GM18526 (cell line): ENCODE measurements around the gene TMPRSS6.

Experiments used
- POLR2A ChIP-seq: IDR thresholded peaks from 3 replicates; pipeline ENCODE4 v1.6.1; 2011; ENCODE audit not compliant: insufficient read length; ENCODE audit errors: extremely low read depth

TMPRSS6 gene

DNA sequence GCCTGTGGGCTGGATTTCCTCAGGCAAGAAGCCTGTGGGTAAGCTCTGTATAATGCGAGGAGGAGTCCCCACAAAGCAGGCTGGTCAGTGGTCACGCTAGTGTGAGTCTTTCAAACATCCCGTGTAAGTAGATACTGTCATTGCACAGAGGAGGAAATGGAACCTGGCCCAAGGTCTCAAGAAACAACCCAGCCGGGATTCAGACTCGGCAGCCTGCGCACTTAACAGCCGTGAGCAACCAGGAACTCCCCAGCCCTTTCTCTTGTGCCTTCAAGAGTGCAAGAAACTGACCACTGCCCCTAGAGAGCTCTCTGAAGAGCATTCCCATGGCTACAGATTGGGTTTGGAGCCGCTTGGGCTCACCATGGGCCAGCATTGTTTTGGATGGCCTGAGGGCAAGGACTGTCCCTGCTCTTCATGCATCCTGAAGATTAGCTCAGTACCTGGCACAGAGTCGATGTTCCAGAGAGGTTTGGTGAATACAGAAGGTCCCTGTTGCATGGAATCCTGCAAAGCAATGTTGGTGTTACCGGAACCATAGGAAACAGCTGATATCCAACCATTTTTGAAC lies 83.9 kb downstream of the TMPRSS6 start:
- no peak for TF ChIP-seq POLR2A

DNA sequence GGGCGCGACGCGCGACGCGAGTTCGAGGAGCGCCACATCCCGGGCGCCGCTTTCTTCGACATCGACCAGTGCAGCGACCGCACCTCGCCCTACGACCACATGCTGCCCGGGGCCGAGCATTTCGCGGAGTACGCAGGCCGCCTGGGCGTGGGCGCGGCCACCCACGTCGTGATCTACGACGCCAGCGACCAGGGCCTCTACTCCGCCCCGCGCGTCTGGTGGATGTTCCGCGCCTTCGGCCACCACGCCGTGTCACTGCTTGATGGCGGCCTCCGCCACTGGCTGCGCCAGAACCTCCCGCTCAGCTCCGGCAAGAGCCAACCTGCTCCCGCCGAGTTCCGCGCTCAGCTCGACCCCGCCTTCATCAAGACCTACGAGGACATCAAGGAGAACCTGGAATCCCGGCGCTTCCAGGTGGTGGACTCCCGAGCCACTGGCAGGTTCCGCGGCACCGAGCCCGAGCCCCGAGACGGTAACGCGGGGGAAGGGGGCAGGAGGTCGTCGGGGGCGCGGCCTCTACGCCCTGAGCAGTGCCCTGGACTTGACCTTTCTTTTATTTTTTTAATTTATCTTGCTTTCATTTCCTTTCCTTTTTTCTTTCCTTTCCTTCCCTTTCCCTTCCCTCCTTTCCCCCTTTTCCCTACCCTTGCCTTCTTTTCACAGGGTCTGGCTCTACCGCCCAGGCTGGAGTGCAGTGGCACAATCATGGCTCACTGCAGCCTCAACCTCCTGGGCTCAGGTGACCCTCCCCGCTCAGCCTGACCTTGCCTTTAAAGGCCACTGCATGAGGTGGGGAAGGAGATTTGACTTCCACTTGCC lies 85.0 kb downstream of the TMPRSS6 start:
- TF ChIP-seq POLR2A, result no peak

DNA sequence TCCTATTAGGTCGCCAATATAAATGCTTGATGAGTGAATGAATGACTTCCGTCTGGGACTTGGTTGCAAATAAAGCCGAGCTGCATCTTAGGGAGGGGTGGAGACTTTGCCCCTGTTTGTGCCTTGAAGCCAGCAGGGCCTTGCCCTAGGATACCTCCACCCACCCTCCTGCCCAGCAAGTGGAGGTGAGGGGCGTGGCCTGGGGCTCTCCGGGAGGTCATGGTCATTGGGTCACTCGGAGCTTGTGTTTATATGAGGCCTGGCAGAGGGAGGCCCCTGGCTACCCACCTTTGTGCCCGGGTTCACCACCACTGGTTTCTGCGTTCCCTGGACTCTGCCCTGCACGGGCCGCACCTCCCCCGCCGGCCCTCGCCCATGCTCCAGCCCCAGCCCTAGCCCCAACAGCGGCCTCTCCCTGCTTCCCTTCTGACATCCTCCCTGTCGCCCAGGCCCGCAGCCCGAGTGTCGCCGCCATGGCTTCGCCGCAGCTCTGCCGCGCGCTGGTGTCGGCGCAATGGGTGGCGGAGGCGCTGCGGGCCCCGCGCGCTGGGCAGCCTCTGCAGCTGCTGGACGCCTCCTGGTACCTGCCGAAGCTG lies 85.7 kb downstream of the TMPRSS6 start:
- TF ChIP-seq POLR2A, result no peak

DNA sequence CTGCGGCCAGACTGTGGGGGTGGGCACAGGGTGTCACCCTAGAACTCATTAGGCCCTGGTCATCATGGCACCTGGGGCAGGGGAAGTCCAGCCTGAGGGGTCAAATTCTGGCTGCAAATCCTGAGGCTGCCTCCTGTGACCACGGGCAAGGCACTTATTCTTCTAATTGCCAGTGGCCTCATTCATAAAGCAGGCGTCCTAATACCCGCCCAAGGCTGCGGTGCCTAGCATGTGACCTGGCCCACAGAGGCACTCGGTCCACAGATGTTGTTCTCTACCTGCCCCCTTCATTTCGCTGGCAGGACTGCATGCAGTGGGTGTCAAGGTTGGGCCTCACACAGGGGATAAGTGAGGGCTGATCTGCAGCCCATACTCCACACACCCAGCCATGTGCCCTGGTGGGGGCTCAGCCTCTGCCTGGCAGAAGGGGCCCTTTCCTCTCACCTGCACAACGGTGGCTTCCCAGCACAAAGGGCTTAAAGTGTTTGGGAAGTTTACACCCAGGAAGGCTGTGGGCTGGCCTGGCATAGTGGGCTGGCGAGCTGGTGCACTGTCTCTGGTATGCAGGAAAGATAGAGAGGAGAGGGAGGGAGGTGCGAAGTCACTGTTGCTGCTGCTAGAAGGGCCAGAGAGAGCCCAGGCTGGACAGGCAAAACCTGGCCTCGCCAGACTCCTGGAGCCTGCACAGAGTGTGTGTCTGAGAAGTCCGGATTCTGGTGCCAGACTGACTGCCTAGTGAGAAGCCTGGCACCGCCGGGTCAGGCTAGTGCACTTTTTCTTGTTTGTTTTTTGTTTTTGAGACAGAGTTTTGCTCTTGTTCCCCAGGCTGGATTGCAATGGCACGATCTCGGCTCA lies 86.8 kb downstream of the TMPRSS6 start:
- TF ChIP-seq POLR2A, result no peak

DNA sequence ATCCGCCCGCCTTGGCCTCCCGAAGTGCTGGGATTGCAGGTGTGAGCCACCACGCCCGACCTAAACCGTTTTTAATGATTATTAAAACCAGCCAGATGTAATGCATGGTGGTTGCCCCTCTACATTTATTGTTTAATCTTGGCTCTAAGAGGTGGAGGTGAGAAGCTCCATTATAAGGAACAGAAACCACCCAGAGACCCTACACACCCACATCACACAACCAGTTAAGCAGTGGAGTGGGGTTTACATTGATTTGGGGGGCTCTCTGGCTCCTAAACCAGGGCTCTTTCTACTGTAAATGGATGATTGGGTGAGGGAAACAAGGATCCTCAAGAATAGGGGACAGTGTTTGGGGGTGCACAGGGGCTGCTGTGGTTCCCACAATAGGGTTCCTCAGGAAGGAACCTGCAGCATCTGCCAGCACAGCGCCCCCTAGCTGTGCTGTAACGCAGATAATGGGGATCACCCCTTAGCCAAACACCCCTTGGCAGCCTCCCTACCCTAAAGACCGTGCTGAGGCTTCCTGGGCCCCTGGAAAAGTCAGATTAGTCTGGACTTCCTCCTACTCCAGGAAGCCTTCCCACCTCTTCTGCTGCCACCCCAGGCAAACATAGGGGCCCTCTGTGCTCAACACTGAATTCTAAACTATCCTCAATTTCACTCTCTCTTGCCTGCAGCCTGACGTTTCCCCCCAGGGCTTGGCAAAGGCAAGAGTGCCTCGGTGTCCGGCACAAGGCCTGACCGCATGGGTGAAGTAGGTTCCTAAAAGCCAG lies 87.6 kb downstream of the TMPRSS6 start:
- no peak for TF ChIP-seq POLR2A

DNA sequence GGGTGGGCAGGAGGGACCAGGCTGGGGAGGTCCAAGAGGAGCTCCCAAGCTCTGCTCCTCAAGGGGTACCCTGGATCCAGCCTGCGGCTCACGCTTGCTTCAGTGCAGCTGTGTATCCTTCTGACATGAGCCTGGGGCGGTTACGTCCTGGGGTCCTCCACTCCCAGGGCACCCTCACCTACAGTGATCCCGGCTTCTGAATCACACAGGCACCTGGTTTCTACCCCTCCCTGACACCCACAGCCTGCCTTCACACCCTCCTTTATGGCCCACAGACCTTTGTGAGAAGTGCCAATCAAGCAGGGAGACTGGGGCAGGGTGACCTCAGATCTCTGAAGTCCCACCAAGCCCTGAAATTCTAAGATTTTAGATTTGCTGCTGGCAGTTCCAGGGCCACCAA lies 88.5 kb downstream of the TMPRSS6 start:
- no peak for TF ChIP-seq POLR2A

DNA sequence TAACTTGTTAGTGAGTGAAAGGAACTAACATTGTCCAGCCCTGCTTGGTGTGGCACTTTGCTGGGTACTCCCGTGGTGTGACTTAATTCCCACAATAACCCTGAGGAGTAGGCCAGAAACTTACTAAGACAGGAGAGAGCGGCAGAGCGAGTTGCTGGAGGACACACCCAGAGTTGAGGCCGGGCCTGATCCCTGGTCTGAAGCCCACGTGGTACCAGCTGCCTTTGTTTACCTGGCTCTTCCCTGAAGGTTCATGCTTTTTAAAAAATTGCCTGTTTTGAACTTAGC lies 89.4 kb downstream of the TMPRSS6 start:
- TF ChIP-seq POLR2A, result no peak

DNA sequence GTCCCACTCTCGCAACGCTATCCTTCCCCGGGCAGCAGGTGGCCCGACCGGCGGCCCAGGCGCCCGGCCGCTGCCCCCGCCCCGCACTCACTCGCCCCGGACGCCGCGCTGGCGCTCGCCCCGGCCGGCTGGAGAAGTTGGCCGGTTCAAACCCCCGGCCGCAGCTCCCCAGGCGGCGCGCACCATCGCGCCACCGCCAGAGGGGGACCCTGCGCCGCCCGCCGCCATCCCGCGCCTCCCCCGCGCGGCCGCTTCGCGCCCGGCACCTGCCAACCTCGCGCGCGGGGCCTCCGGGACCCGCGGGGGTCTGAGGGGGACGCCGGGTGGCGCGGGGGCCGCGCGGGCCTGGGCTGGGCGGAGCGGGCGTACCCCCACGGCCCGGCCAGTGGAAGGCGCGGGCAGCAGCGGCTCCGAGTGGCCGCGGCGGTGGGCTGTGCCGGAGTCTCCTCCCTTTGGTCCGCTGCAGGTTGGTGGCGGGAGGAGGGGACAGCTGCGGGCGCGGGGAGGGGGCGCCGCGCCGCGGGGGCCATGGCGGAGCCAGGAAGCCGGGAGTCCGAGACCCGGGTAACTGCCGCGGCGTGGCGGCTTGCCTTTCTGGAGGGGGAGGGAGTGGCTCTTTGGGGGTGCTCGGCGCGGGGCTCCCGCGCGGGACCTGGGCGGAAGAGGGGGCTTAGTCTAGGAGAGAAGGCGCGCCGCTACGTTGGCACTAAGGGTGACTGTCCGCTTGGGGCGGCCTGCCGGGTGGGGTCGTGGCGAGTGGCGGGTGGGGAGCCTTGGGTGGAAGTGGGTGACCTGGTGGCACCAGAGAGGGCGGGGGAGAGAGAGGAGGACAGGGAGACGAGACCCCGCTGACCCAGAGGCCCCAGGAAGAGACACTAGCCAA lies 90.0 kb downstream of the TMPRSS6 start, which contains the start of the genes MPST and TST:
Gene MPST, plus strand, starts transcription at position 434 of the 883 bp plus-strand sequence. Its CDS starts 95 bp downstream, at position 529.
Gene TST, minus strand, starts transcription at position 139 of the 883 bp plus-strand sequence. CDS start 715 bp downstream, outside the sequence.
- peak; percentile 74 for TF ChIP-seq POLR2A

DNA sequence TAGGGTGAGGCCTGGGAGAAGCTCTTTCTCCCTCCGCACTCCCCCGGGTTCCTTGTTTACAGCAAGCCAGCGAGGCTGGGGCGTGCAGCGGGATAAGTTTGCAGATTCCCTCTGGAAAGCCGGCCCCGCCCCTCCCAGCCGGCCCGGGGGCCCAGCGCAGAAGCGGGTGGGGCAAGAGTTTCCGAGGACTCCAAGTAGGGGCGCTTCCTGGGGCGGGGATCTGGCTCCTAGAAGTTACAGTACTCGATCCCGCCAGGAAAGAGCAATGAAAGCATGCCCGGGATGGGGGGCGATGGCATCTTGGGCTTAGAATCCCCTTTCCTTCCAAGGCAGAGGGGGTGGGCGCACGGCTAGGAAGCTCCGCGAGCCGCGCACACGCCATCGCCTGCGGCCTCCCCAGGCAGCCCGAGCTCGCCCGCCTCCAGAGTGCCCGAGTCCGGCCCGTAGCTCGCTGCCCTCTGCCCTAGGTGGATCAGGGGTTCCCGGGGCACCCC lies 90.7 kb downstream of the TMPRSS6 start:
- TF ChIP-seq POLR2A, result no peak

DNA sequence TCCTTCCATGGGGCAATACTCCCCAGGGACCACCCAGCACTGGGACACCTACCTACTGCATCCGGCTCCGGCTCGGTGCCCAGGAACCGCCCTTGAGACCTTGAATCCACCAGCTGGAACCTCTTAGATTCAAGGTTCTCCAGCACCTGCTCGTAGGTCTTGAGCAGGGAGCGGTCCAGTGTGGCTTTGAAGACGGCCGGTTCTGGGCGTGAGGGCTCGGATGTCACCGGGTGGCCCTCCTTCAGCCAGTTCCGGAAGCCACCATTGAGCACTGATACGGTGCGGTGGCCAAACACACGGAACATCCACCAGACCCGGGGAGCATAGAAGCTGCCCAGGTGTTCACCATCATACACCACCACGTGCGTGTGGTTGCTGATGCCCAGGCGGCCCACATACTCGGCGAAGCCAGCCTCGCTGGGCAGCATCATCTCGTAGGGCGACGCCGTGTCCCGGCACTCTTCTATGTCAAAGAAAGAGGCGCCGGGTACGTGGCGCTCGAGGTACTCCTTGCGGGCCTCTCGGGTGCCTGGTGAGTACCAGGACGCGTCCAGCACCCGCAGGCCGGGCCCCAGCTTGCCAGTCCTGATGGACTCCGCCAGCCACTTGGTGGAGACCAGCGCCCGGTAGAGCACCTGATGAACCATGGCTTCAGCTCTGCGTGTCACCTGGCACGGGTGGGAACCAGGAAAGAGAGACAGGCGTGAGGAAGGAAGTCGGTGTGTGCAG lies 91.3 kb downstream of the TMPRSS6 start:
- TF ChIP-seq POLR2A, result no peak

DNA sequence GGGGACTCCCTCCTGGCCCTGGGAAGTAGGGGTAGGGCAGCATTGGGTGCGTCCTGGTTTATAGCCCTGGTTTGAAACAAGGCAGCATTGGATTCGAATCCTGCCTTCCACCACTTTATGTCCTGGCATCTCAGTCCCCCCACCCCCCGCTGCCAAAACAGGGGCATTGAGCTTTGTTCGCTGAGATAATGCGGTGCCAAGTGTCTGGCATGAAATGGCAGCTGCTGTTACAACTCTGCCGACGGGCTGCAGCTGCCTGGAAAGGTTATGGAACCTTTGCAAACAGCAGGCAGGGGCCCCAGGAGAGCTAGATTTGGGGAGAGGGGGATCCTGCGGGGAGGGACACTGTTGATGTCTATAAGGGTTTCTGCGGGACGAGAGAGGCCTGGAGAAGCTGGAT lies 92.2 kb downstream of the TMPRSS6 start:
- no peak for TF ChIP-seq POLR2A

DNA sequence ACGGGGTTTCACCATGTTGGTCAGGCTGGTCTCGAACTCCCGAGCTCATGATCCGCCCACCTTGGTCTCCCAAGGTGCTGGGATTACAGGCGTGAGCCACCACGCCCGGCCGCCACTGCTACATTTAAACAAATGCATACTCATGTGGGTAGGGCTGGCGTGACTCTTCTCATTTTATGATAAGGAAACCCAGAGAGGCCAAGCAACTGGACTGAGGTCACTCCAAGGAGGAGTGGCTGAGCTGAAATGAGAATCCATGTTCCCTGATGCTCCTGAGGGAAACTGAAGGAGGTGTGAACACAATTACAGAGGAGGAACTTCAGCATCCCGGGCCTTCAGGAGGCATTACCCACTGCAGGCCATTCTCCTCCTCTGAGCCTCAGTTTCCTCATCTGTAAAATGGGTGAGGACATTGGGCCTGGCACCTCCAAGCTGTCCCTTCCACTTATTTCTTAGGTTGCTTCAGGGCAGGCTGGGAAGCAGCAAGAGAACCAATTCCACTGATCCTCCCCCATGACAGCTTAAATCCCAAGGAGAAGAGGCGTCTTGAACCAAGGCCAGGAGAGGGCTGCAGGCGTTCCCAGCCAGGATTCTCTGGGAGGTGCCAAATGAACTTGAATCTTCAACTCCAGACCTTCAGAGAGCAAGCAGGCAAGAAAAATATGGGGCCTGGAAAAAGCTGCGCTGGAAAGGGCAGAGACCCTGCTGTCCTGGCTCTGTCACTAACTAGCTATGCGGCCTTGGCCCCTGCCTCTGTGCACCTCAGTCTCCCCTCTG lies 93.2 kb downstream of the TMPRSS6 start:
- no peak for TF ChIP-seq POLR2A
